Breast epithelium (tissue), 3 donors: ENCODE measurements around the gene UBXN7.

Experiments used
- CTCF ChIP-seq, 3 donors: fragments of 450-650 bp; IDR thresholded peaks; one replicate each; pipeline ENCODE4 v1.5.1; 2016 to 2017; ENCODE audit warnings: antibody characterized with exemption in 3 of 3, mild to moderate bottlenecking in 3 of 3, moderate library complexity in 3 of 3
- POLR2A ChIP-seq: fragments of 450-650 bp; IDR thresholded peaks from one replicate; pipeline ENCODE4 v1.6.1; 2016; ENCODE audit warnings: antibody characterized with exemption, mild to moderate bottlenecking, moderate library complexity

GRCh38 chr3:196408565-196409300 is 23.5 kb downstream of the UBXN7 start:
- TF ChIP-seq POLR2A (no peak), CTCF (IDR thresholded peaks at IDR 0.05) (no peak)
